ENCODE data around the gene HOXA5.

The HOXA5 gene

DNA sequence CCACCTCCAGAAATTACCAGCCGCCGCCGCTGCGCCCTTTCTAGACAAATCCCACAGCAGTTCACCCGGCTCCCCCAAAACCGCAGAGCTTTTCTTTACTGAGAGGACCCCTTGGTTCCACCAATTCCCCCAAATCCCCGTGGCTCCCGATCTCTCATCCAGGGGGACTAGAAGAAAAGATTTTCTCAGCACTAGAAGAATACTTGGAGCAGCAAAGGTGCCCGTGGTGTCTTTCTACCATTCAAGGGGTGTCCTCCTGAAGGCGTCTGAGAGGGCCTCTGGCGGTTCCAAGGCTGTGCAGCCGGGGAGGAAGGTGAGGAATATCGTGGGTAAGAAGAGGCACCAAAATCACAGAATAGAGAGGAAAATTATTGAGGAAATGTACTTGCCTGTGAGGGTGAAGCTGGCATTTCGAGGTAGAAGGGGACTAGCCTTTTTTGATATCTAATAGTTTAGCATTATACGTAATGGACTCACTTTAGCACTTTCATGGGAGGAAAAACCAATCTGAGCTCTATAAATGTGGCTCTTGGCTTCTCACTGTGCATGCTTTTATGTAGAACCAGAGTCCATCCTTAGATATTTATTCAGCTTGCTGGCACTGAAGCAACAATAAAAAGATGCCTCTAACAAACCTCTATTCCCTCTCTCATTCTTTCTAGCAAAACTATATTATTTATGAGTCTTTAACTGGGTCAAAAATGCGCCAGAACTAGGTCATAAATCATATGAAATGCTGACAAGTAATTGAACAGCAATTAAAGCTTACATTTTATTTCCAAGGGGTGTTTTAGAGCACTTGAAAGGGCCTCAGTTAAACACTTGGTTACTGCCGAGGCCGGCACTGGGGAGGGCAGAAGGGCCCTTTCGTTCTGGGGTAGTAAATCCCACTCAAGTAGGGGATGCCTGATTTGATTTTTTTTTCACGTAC is 27.2 kb downstream of the HOXA5 start:
- ATAC-seq (ENCODE audit: low read depth) (no peak), DNase-seq (ENCODE audit: low spot score) (no peak)
- Histone ChIP-seq H3K27ac (ENCODE audit: poor library complexity, severe bottlenecking) (peak overlapping the region; percentile 86), H3K36me3 (ENCODE audit: low read depth) (no peaks in the 10 kb centered on the region; the same call in 1 of the 2 replicates), H3K9me3 (ENCODE audit: severe bottlenecking) (no peaks in the 10 kb centered on the region), H3K27me3 (ENCODE audit: insufficient read depth, poor library complexity, severe bottlenecking) (no peaks in the 10 kb centered on the region), H3K4me3 (ENCODE audit: severe bottlenecking) (peak overlapping the region; percentile 21), H3K4me1 (ENCODE audit: insufficient read depth, poor library complexity, severe bottlenecking) (peaks cover 20% of the 10 kb centered on the region)
- TF ChIP-seq, protein P1, sequence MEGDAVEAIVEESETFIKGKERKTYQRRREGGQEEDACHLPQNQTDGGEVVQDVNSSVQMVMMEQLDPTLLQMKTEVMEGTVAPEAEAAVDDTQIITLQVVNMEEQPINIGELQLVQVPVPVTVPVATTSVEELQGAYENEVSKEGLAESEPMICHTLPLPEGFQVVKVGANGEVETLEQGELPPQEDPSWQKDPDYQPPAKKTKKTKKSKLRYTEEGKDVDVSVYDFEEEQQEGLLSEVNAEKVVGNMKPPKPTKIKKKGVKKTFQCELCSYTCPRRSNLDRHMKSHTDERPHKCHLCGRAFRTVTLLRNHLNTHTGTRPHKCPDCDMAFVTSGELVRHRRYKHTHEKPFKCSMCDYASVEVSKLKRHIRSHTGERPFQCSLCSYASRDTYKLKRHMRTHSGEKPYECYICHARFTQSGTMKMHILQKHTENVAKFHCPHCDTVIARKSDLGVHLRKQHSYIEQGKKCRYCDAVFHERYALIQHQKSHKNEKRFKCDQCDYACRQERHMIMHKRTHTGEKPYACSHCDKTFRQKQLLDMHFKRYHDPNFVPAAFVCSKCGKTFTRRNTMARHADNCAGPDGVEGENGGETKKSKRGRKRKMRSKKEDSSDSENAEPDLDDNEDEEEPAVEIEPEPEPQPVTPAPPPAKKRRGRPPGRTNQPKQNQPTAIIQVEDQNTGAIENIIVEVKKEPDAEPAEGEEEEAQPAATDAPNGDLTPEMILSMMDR (IDR thresholded peaks at IDR 0.05; ENCODE audit: poor library complexity, severe bottlenecking), result no peak

DNA sequence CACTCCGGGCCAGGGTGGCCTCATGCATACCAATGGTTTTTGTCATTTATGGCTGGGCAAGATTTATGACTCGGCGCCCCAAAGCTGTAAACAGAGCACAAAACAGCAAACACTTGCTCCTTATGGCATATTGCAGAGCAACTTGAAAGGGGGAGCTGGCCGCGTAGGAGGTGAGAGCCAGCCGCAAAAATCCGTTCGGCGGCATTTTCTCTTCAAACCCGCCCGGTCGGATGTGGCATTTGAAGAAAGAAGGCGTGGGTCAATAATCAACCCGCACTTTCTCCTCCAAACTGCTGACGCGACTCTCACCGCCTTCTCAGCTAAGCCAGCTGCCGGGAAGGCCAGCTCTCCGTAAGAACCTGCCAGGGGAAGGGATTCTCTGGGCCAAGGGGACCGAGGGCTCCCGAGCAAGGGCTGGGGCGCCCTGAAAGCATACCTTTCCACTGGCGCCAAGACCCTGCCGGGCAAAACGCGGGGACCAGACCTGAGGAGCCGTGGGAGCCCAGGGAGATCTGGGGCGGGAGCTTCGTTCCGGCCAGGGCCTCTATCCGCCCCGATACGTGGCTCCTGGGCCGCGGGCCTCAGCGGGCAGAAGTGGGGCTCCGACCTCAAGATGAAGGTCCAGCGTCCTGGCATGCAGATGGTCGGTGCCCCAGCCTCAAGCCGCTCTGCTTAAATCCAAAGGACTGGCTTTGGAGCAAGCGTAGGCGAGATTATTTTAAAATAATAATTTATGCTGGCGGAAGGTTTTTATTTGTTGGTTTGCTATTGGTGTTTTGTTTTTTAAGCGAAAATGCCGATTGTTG is 28.1 kb downstream of the HOXA5 start:
- TF ChIP-seq, protein P1 (IDR thresholded peaks at IDR 0.05; ENCODE audit: poor library complexity, severe bottlenecking), result no peak
- Histone ChIP-seq H3K36me3 (ENCODE audit: low read depth) (no peaks in the 10 kb centered on the region; the same call in 1 of the 2 replicates), H3K4me1 (ENCODE audit: insufficient read depth, poor library complexity, severe bottlenecking) (peaks cover 29% of the 10 kb centered on the region), H3K27me3 (ENCODE audit: insufficient read depth, poor library complexity, severe bottlenecking) (no peaks in the 10 kb centered on the region), H3K9me3 (ENCODE audit: severe bottlenecking) (no peaks in the 10 kb centered on the region), H3K4me3 (ENCODE audit: severe bottlenecking) (peak overlapping the region; percentile 21), H3K27ac (ENCODE audit: poor library complexity, severe bottlenecking) (peak overlapping the region; percentile 86)
- DNase-seq (ENCODE audit: low spot score), result no peak
- peak; percentile 39 for ATAC-seq (ENCODE audit: low read depth)

DNA sequence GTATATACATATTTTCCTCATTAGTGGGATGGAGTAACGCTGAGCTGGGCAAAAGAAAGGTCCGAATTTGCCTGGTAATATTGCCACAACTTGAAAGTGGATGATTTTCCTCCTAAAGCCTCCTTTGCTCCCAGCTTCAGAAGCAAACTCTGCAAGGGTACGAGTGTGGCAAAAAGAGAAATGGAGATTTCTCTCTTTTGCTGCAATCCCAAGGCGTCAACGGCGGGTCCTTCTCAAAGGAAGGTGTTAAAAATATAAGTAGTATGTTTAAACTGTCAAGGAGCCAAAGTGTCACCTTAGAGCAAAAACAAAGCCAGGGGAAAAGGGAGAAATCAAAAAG is 28.6 kb downstream of the HOXA5 start:
- Histone ChIP-seq H3K4me3 (ENCODE audit: severe bottlenecking) (peak overlapping the region; percentile 21), H3K36me3 (ENCODE audit: low read depth) (no peaks in the 10 kb centered on the region; the same call in 1 of the 2 replicates), H3K27ac (ENCODE audit: poor library complexity, severe bottlenecking) (peak overlapping the region; percentile 86), H3K27me3 (ENCODE audit: insufficient read depth, poor library complexity, severe bottlenecking) (no peaks in the 10 kb centered on the region), H3K9me3 (ENCODE audit: severe bottlenecking) (no peaks in the 10 kb centered on the region), H3K4me1 (ENCODE audit: insufficient read depth, poor library complexity, severe bottlenecking) (peaks cover 29% of the 10 kb centered on the region)
- no peak for DNase-seq (ENCODE audit: low spot score)
- no peak for ATAC-seq (ENCODE audit: low read depth)
- TF ChIP-seq, protein P1 (IDR thresholded peaks at IDR 0.05; ENCODE audit: poor library complexity, severe bottlenecking), result no peak

DNA sequence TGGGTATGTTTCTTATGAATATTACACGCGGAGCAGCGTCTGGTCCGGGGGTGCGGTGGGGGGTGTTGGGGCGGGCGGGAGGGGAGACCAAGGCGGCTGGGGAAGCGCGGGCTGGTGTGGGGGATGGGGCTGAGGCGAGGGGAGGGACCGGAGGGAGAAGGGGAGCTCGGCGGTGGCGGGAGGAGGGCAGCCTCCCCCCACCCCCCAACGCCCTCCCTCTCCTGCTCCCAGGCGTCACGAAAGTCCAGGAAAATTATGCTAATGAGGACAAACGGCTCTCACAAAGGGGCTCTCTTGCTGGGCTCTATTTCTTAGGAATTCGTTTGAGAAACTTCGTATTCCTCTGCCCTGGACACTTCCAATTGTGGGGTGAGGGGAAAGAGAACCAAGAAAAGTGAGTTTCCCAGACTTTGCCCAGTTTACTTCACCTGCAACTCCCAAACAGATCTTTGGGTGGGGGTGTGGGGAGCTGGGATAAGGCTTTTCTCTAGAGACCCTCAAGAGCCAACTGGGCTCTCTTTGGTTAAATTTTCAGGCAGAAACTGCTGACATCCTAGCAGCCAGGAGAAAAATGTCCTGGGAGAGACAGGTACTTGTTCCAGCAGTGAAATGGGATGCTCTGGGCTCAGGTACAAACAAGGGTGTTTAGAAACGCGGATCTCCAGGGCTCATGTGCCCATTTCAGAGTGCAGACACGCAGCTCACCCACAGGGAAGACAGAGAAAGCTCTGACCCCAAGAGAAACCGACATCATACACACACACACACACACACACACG is 29.3 kb downstream of the HOXA5 start:
- Histone ChIP-seq H3K4me3 (ENCODE audit: severe bottlenecking) (peak overlapping the region; percentile 28), H3K36me3 (ENCODE audit: low read depth) (no peaks in the 10 kb centered on the region; the same call in 1 of the 2 replicates), H3K9me3 (ENCODE audit: severe bottlenecking) (no peaks in the 10 kb centered on the region), H3K4me1 (ENCODE audit: insufficient read depth, poor library complexity, severe bottlenecking) (peaks cover 29% of the 10 kb centered on the region), H3K27ac (ENCODE audit: poor library complexity, severe bottlenecking) (peak overlapping the region; percentile 86), H3K27me3 (ENCODE audit: insufficient read depth, poor library complexity, severe bottlenecking) (no peaks in the 10 kb centered on the region)
- TF ChIP-seq, protein P1 (IDR thresholded peaks at IDR 0.05; ENCODE audit: poor library complexity, severe bottlenecking), result no peak
- ATAC-seq (ENCODE audit: low read depth), result peak; percentile 2; the same call in 1 of the 3 replicates
- no peak for DNase-seq (ENCODE audit: low spot score)
